HCT116 (cell line): ENCODE measurements around the gene ATP5F1D.
A peak's percentile ranks its signal among the peaks of the same experiment; 100 is the strongest.

Experiments used
- ATF3 ChIP-seq: IDR thresholded peaks from 2 replicates; pipeline ENCODE4 v1.6.1; 2012
- CBX3 ChIP-seq: IDR thresholded peaks from 2 replicates; pipeline ENCODE4 v1.6.1; 2012; ENCODE audit warnings: low read depth
- CTCF ChIP-seq, 3 experiments: fragments of 200-600 bp in 1 of 3; sonication (generic) in 1 of 3; IDR thresholded peaks in 2 of 3; conservative IDR thresholded peaks in 1 of 3; 2 replicates each; pipeline ENCODE4 v1.5.1; 2012 to 2017; ENCODE audit warnings: low read depth in 2 of 3, low read length in 2 of 3, antibody characterized with exemption in 1 of 3, borderline replicate concordance in 1 of 3, control low read depth in 1 of 3, mild to moderate bottlenecking in 1 of 3, mixed read lengths in 1 of 3, mixed run types in 1 of 3, moderate library complexity in 1 of 3; ENCODE audit not compliant: insufficient read depth in 1 of 3
- EGR1 ChIP-seq: IDR thresholded peaks from 2 replicates; pipeline ENCODE4 v1.6.1; 2012; ENCODE audit warnings: low read depth
- REST ChIP-seq: IDR thresholded peaks from 2 replicates; pipeline ENCODE4 v1.6.1; 2012; ENCODE audit warnings: low read depth
- TCF7L2 ChIP-seq: IDR thresholded peaks from 2 replicates; pipeline ENCODE4 v1.7.0; 2011; ENCODE audit warnings: borderline replicate concordance, inconsistent platforms; ENCODE audit not compliant: insufficient read depth, insufficient read length; ENCODE audit errors: extremely low read depth

GRCh38 chr19:1252821-1253513 lies 11.4 kb downstream of the ATP5F1D start:
- no peak for TF ChIP-seq CTCF (IDR thresholded peaks at IDR 0.05 in 2 of 3, conservative IDR thresholded peaks at IDR 0.05 in 1 of 3; ENCODE audit: borderline replicate concordance in 1 of 3, insufficient read depth in 1 of 3, low read depth in 2 of 3, low read length in 2 of 3)
- no peak for TF ChIP-seq REST
- no peak for TF ChIP-seq EGR1
- TF ChIP-seq TCF7L2: peak; percentile 55
- TF ChIP-seq CBX3: no peak
- no peak for TF ChIP-seq ATF3
